Breast epithelium (tissue), 4 donors: Measurements from ENCODE around the gene SNUPN. TPM values are rescaled to one million over a fixed set of nuclear protein-coding genes. Genes with fewer than 3 reads are reported as not detected.

Experiments
- DNase-seq, 2 donors: peaks; one replicate each; pipeline ENCODE4 v3.0.0-alpha.2; 2019; ENCODE audit warnings: low spot score in 2 of 2
- H3K27ac ChIP-seq, 2 donors: fragments of 200-600 bp; sonication (generic) in 1 of 2; one replicate each; pipeline ENCODE4 v1.5.1; 2016 to 2019; ENCODE audit warnings: mild to moderate bottlenecking in 1 of 2
- H3K27me3 ChIP-seq, 2 donors: fragments of 200-600 bp; sonication (generic) in 1 of 2; one replicate each; pipeline versions ENCODE4 v1.5.1 to v1.6.0; 2017 to 2019; ENCODE audit warnings: control low read depth in 1 of 2, mild to moderate bottlenecking in 1 of 2
- H3K36me3 ChIP-seq: fragments of 200-600 bp; one replicate; pipeline ENCODE4 v1.5.1; 2019
- H3K4me1 ChIP-seq, 2 donors: fragments of 200-600 bp; sonication (generic); one replicate each; pipeline ENCODE4 v1.5.1; 2016 to 2019; ENCODE audit warnings: control low read depth in 1 of 2
- H3K4me3 ChIP-seq, 3 donors: fragments of 200-600 bp; sonication (generic); 1 replicate in 2 of 3; 2 replicates in 1 of 3; pipeline ENCODE4 v1.5.1; 2016 to 2019; ENCODE audit warnings: mild to moderate bottlenecking in 3 of 3, moderate library complexity in 2 of 3
- H3K9me3 ChIP-seq, 2 donors: fragments of 200-600 bp; sonication (generic) in 1 of 2; one replicate each; pipeline ENCODE4 v1.5.1; 2016 to 2019; ENCODE audit warnings: control low read depth in 1 of 2
- CTCF ChIP-seq, 3 donors: fragments of 450-650 bp; IDR thresholded peaks; one replicate each; pipeline ENCODE4 v1.5.1; 2016 to 2017; ENCODE audit warnings: antibody characterized with exemption in 3 of 3, mild to moderate bottlenecking in 3 of 3, moderate library complexity in 3 of 3
- POLR2A ChIP-seq: fragments of 450-650 bp; IDR thresholded peaks from one replicate; pipeline ENCODE4 v1.6.1; 2016; ENCODE audit warnings: antibody characterized with exemption, mild to moderate bottlenecking, moderate library complexity
- POLR2AphosphoS5 ChIP-seq, 3 donors: sonication (generic); formaldehyde crosslinking; IDR thresholded peaks; one replicate each; pipeline ENCODE4 v1.6.1; 2017; ENCODE audit warnings: antibody characterized with exemption in 3 of 3
- intact Hi-C: fragments of 100-400 bp; cut with DNase I; formaldehyde crosslinking; loops from one replicate; pipeline ENCODE4 v1.15.1; 2023; ENCODE audit warnings: low total_unique reads
- total RNA-seq, 3 donors: library from RNA; depleted of rRNA; stranded (reverse); fragments of >200 nt; gene quantifications; one replicate each; pipeline ENCODE4 v1.1.0, GENCODE V29; 2016

The SNUPN gene
- total RNA-seq, 3 donors from 2014 or later = 19.8 to 24.9 (median 23.6) TPM

- Histone ChIP-seq H3K36me3 (no peaks in the 10 kb centered on the region), H3K9me3 (no peaks in the 10 kb centered on the region), H3K4me3 (peak overlapping the region; percentile 77 to 91 (median 90)), H3K27ac (peak overlapping the region; percentile 43 to 60), H3K27me3 (no peaks in the 10 kb centered on the region), H3K4me1 (peaks cover 13 to 52% of the 10 kb centered on the region in 2 donors)
- no peak for TF ChIP-seq CTCF (IDR thresholded peaks at IDR 0.05)
- intact Hi-C loops = no loop called here
- no peak for DNase-seq
These were observed 27.9 kb upstream of the SNUPN start for GRCh38 chr15:75653347-75653913.

- peak overlapping the region; percentile 77 to 91 (median 90) for H3K4me3 ChIP-seq
- intact Hi-C loops = no loop called here
These were observed 26.5 kb upstream of the SNUPN start for GRCh38 chr15:75651810-75652543.

GRCh38 chr15:75650908-75651809, 25.6 kb upstream of the SNUPN start:
- Histone ChIP-seq H3K9me3 (no peaks in the 10 kb centered on the region), H3K27me3 (no peaks in the 10 kb centered on the region), H3K36me3 (no peaks in the 10 kb centered on the region), H3K4me3 (peak overlapping the region; percentile 77 to 91 (median 90)), H3K27ac (peak overlapping the region; percentile 43 to 98), H3K4me1 (peaks cover 16 to 57% of the 10 kb centered on the region in 2 donors)
- DNase-seq = no peak
- intact Hi-C loops = no loop called here
- TF ChIP-seq CTCF (IDR thresholded peaks at IDR 0.05) (no peak), POLR2A (no peak)

More at GRCh38 chr15:75651810-75652543, 26.5 kb upstream of the SNUPN start:
- Histone ChIP-seq H3K27me3 (no peaks in the 10 kb centered on the region), H3K27ac (peak overlapping the region; percentile 43 to 98), H3K4me1 (peaks cover 13 to 52% of the 10 kb centered on the region in 2 donors), H3K9me3 (no peaks in the 10 kb centered on the region), H3K36me3 (no peaks in the 10 kb centered on the region)
- DNase-seq = no peak
- no peak for TF ChIP-seq POLR2AphosphoS5 (IDR thresholded peaks at IDR 0.05)

- no peaks in the 10 kb centered on the region for H3K27me3 ChIP-seq
- peak overlapping the region; percentile 77 to 91 (median 90) for H3K4me3 ChIP-seq
- DNase-seq = no peak
- H3K36me3 ChIP-seq = no peaks in the 10 kb centered on the region
- no peak for TF ChIP-seq POLR2A
- no peak for TF ChIP-seq POLR2AphosphoS5 (IDR thresholded peaks at IDR 0.05)
- no peak for TF ChIP-seq CTCF (IDR thresholded peaks at IDR 0.05)
- intact Hi-C loops = no loop called here
- peak overlapping the region; percentile 93 to 98 for H3K27ac ChIP-seq
- H3K9me3 ChIP-seq = no peaks in the 10 kb centered on the region
- H3K4me1 ChIP-seq = peaks cover 16 to 56% of the 10 kb centered on the region in 2 donors
These were observed 24.3 kb upstream of the SNUPN start for GRCh38 chr15:75649848-75650247.

GRCh38 chr15:75649045-75649761, 23.7 kb upstream of the SNUPN start:
- H3K4me3 ChIP-seq = peak overlapping the region; percentile 77 to 91 (median 90)
- intact Hi-C loops = no loop called here
- peak overlapping the region; percentile 93 to 98 for H3K27ac ChIP-seq
- TF ChIP-seq POLR2A (no peak), CTCF (IDR thresholded peaks at IDR 0.05) (no peak), POLR2AphosphoS5 (IDR thresholded peaks at IDR 0.05) (no peak)
- H3K9me3 ChIP-seq = no peaks in the 10 kb centered on the region
- H3K27me3 ChIP-seq = no peaks in the 10 kb centered on the region
- DNase-seq = no peak
- no peaks in the 10 kb centered on the region for H3K36me3 ChIP-seq
- peaks cover 16 to 54% of the 10 kb centered on the region in 2 donors for H3K4me1 ChIP-seq
